Hindlimb muscle (tissue), 1 donor: Measurements from ENCODE around the gene ZC3H12C. TPM values are rescaled to one million over a fixed set of nuclear protein-coding genes. Genes with fewer than 3 reads are reported as not detected.
"Not testable (repeated sequence)": the region's sequence is repeated elsewhere in the genome, so short reads cannot be mapped to it uniquely, and the experiment has no call there.

Source experiments
- DNase-seq: peaks from one replicate; pipeline ENCODE4 v3.0.0-alpha.2; 2013
- polyA plus RNA-seq: library from polyadenylated mRNA; unstranded; fragments of 120-200 nt; gene quantifications from one replicate; pipeline ENCODE4 v1.2.1, GENCODE V29; 2013; ENCODE audit not compliant: insufficient read length

ZC3H12C gene
- polyA plus RNA-seq, result 8.7 TPM

DNA sequence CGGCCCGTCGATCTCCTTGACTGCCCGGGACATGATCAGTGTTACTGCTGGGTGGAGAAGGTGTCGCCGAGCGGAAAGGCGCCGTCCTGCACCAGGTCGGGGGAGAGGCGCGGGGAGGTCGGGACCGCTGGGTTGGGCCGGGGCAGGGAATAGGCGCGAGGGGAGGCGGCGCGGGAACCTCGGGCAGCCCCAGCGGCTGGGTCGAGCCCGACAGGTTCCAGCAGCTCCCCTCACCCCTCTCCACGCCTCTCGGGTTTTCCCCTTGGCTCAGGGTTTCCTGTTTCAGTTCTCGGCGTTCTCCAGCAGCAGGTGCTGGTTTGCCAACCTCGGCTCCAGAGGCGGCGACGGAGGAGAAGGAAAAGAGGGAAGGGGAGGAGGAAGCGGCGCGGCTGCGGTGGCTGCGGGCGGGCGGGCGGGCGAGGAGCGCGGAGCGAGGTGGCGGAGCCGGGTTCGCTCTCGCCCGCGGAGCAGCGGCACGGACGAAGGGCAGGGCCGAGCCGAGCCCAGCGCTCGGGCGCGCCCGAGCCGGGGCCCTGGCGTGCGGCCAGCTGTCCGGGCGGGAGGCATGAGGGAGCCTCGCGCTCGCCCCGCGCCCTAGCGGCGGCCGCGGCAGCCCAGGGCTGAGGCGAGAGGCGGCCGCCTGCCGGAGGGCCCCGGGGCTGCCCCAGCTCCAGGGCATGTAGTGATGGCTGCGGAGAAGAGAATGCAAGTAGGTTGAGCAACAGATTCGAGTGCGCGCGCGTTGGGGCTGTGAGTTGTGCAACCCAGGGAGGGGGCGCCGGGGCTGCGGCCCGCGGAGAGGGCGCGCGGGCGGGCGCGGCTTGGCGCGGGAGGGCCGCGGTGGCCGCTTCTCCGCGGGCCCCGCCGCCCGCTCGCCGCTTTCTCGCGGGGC is at the start of gene ZC3H12C:
Gene ZC3H12C (plus strand): TSS at position 878 of the 892 bp plus-strand sequence. CDS start 20 bp downstream, outside the sequence.
- DNase-seq, result peak; percentile 87

DNA sequence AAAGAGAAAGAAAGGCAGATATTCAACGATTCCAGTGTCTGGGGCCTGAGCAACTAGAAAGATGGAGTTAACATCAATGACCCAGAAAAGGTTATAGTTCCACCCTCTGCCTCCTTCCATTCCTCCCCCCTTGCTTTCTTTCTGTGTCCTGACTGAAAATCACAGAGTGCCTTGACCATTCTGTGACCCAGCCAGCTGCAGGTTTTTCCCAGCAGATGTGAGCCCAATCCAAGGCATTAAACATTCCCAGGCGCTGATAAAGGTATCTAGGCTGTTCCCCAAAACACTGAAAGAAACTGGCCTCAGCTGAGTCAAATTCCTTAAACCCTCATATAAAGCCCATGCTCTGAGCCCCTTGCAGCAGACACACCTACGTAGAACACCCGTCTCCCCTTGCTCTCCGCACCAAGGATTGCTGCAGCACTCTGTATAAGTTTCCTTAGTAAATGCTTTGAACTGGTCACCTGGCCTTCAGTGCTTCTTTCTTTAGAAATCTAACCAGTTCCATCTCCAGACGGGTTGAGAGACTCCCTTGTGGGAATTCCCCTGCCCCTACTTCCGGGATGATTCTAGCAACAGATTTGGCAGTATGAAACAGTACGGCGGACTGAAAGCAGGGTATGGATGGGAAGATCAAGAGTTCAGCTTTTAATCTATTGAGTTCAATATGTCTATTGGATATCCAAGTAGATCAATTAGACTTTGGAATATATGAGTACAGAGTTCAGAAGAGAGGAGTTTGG is 48.8 kb upstream of the ZC3H12C start:
- DNase-seq, result no peak

DNA sequence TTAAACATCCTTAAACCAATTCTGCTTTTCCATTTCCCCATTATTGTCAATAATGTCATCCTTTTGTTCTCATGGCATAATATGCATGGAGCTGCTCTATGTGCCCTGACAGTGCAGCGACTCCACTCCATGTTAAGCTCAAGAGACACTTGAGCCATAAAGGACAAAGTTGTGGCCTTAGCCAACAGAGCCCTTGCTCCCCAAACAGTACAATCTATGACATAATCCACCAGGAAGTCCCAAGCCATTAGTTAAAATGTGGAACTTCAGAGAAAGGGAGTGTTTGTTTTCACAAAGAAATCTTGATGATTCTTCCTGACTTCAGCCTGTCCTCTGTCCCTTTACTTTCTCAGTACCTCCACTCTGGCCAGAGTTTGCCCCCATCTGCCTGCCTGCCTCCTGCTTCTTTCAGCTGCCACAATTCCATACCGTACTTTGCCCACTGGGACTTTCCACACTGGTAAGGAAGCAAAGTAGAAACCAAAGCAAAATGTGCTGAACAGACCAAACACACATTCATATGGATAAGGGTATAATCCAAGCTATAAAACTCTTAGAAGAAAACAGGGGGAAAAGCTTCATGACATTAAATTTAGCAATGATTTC is 46.3 kb upstream of the ZC3H12C start:
- no peak for DNase-seq

DNA sequence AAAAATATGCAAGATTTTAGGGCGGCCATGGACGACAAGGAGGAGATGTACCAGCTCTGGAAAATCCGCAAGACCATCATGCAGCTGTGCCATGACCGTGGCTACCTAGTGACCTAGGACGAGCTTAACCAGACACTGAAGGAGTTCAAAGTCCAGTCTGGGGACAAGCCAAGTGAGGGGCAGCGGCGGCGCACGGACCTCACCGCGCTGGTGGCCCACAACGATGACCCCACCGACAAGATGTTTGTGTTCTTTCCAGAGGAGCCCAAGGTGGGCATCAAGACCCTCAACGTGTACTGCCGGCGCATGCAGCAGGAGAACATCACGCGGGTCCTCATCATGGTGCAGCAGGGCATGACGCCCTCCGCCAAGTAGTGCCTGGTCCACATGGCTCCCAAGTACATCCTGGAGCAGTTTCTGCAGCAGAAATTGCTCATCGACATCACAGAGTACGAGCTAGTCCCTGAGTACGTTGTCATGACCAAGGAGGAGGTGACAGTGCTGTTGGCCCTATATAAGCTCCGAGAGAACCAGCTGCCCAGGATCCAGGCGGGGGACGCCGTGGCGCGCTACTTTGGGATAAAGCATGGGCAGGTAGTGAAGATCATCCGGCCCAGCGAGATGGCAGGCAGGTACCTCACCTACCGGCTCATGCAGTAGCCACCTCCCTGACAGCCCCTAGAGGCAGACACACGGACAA is 43.5 kb upstream of the ZC3H12C start:
- no peak for DNase-seq

DNA sequence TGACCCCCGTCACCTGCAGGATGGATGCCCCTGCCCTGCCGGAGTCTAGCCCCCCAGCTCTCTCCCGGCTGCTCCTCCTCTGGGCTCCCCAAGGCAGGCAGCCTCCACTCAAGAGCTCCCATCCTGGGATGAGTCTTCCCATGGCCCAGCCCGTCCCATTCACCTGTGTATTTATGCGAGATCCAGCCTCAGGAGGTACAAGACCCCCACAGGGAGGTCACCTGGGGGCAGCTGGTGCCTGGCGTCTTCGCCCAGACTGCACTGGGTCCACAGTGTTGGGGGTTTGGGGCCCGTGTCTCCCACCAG is 43.0 kb upstream of the ZC3H12C start:
- no peak for DNase-seq

DNA sequence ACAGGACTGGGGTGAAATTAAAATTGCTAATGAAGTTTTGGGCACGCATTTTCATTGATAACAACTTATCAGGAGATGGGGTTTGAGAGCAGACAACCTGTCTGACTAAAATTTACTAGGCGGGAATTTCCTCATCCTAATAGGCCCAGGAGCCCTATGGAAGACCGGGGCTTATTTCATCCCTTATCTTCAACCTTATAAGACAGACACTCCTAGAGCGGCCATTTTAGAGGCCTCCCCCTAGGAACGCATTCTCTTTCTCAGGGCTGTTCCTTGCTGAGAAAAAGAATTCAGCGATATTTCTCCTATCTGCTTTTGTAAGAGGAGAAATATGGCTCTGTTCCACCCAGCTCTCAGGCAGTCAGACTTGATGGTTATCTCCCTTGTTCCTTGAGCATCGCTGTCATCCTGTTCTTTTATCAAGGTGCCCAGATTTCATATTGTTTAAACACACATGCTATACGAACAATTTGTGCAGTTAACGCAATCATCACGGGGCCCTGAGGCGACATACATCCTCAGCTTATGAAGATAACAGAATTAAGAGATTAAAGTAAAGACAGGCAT is 39.3 kb upstream of the ZC3H12C start:
- DNase-seq, result no peak

DNA sequence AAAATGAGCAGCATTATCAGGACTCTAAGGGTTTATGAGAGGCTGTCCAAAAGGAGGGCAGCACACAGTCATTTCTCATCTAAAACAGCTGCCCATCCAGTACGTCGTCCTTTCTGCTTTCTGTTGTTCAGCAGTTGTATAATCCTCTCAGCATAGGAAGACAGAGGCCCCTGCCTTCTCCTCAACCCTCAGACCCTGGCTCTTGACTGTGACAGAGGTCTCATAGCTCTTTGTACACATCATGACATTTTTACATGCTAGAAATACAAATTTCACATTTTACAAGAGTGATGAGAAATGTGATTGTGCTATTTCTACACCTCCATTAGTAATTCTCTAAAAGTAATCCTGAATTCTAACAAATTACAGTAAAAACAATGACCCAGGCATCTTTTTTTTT is 36.2 kb upstream of the ZC3H12C start:
- no peak for DNase-seq

DNA sequence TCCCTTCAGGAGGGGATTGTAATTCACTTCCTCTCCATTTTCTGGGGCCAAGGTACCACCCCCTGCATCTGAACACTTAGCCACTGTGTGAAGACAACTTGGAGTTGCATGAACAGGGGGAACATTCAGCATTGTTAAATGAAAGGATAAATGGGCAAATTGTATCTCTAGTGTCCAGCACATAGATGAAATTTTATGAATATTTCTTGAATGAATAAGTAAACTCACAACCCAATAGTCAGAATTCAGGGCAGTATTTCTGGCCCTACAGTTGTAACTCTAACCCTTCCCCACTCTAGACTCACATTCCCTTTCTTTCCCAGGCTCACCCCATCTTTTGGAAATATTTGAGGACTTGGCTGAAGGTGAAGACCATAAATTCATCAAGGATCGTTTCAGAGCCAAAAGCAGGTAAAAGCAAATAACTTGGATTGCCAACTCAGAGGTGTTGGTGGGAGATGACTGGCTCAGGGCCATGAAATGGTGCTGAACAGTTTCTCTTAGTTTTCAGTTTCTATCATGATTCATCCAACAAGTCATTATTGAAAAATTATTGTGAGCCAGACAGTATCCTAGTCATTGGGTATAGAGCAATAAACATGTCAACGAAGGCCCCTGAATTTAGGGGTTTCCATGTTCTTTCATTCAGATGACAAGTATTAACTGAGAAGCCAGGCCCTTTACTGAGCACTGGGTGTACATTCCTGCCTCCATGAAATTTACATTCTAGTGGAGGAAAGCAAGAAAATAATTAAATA is 33.3 kb upstream of the ZC3H12C start:
- no peak for DNase-seq

DNA sequence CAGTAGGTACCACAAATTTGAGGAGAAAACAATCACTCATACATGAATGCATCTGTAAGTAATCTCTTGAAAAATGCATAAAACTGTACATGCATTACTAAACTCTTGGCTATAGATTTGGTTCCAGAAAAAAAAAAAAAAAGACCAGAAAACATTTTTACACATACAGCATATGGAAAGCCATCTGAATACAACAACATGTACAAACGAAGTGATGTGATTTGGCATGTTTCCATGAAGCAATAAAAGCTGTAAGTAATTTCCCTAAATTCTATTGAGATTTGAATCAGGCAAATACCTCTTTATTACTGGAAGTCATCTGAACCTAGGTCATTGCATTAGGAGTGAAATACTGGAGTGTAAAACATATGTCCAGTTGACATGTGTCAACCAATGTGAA is 31.9 kb upstream of the ZC3H12C start:
- DNase-seq, result peak; percentile 17

DNA sequence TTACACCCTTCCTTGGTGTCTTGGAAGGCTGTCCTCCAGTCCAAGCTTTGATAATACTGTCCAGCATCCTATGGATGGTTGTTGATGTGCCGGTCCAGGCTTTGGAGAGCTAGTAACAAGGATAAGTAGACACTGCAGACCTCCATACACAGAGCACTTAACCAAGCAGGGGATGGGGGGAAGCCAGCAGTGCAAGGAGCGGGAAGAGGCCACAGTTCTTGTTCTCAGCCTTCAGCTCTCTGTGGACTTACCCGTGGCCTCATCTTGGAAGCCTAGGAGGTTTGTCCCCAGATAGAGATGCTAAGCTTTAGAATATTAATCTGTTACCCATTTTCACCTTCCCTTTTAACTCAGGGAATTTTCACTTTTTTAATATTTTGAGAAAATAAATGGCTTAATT is 30.9 kb upstream of the ZC3H12C start:
- no peak for DNase-seq

DNA sequence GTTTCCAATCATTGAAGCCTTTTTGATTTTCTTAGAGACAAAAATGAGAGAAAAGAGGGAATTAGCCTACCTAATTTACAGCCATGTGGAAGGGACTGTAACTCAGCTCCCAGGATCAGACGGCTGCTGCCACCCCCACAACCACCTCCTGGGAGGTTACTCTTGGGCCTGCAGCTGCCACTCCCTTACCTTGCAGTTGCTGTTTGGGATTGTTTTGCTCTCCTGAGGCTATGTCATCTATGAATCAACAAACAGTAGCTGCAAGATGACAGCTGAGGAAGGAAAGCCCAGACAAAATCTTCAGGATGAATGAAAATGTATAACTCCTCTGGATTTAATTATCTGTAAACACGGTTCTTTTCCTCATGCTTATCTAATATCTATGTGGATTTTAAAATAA is 28.0 kb upstream of the ZC3H12C start:
- DNase-seq, result no peak

DNA sequence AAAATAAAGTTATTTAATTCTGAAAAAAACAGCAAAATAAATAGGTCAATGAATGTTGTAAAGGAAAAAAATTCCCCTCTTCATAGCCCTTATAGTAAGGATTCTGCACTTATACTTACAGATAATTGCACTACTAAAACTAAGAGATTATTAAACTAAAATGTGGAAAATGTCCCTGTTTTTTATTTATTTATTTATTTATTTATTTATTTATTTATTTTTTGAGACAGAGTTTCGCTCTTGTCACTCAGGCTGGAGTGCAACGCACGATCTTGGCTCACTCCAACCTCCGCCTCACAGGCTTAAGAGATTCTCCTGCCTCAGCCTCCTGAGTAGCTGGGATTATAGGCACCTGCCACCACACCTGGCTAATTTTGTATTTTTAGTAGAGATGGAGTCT is 25.2 kb upstream of the ZC3H12C start:
- DNase-seq, result not testable (repeated sequence)

DNA sequence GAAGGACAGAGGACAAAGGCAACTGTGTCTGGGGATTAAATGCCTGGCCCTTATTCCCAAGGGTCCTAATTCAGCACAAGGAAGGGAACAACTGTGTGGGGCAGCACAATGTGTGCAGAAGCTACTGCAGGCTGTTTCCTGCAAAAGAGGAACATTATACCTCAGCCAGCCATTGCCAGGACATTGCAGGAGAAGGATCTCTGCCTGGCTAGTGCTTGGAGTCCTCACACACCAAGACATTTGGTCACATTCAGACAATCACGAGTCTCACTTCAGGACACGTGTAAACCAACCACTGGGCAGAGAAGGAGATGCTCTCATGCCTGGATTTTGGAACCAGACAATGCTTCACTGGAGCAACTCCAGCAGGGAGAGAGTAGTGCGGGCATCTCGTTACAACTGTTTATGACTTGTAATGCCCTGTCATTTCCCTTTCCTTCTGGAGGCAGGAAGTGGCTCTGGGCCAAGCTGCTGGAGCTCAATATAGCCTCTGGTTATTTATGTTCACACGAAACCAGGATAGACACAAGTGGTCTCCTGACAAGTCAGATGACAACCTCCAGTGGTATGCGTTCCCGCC is 23.9 kb upstream of the ZC3H12C start:
- peak; percentile 64 for DNase-seq

DNA sequence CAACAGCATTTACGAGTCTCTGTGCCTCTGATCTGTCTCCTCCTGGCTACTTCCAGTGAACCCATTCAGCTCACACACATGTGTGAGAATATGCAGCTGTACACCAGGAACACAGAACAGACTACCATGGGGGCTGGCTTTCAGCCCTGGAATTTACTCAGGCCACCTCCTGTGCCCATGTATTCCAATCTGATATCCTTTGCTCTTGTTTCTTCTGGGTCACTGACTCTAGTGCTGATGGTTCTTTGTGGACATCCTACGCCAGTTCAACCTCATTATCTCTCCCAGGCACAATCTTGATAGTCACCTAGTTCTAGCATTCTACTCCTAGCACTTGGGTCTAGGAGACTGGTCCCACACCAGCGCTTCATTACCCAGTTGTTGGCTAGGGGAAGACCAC is 23.0 kb upstream of the ZC3H12C start:
- DNase-seq, result no peak

DNA sequence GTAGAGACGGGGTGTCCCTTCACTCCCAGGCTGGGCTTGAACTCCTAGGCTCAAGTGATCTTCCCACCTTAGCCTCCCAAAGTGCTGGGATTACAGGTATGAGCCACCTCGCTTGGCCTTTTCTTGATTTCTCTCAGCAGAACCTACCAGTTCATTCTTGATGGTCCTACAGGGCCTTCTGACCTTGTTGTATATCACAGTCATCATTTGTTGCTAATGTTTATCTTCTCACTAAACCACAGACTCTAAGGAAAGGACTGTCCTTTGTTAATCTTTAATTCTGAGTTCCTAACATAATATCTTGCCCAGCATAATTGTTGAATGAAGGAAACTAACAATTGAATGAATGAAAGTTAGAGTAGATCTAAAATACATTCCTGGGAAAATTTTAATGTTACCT is 22.0 kb upstream of the ZC3H12C start:
- no peak for DNase-seq

DNA sequence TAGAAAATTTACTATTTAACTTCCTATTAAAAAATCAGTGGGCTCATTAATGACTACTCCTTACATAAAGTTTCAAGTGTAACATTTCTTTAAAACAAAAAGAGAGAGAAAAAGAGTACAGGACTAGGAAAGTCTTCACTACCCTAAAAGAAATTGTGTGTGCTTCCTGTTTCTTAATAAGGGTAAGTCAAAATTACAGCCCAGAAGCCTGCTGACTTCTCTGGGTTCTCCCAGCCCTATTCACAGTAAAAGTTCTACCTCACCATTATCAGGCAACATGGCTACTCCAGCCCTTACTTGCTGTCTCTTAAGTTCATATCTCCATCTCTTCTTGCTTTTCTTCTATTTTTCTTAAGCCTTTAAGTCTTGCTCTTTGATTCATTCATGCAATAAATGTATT is 20.3 kb upstream of the ZC3H12C start:
- DNase-seq, result no peak

DNA sequence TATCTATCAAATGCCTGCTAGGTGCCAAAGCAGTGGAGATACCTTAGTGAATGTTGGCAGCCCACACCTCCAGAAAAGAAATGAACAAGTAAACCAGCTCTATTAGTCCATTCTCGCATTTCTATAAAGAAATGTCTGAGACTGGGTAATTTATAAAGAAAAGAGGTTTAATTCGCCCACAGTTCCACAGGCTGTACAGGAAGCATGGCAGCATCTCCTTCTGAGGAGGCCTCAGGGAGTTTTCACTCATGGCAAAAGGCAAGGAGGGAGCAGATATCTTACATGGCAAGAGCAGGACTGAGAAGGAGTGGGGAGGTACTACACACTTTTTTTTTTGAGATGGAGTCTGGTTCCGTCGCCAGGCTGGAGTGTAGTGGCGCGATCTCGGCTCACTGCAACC is 18.7 kb upstream of the ZC3H12C start:
- no peak for DNase-seq

DNA sequence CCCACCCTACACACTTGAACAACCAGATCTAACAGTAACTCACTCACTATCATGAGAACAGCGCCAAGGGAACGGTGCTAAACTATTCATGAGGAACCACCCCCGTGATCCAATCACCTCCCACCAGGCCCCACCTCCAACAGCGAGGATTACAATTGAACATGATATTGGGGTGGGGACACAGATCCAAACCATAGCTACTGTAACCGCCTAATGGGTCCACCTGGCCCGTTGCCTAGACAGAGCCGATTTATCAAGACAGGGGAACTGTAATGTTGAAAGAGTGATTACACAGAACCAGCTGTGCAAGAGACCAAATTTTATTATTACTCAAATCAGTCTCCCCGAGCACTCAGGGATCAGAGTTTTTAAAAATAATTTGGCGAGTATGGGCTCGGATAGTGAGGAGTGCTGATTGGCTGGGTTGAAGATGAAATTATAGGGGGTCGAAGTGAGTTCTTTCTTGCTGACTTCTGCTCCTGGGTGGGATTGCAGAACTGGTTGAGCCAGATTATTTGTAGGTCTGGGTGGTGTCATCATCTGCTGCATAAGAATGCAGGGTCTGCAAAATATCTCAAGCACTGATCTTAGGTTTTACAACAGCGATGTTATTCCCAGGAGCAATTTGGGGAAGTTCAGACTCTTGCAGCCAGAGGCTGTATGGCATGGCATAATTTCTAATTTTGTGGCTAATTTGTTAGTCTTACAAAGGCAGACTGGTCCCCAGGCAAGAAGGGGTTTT is 17.9 kb upstream of the ZC3H12C start:
- no peak for DNase-seq

DNA sequence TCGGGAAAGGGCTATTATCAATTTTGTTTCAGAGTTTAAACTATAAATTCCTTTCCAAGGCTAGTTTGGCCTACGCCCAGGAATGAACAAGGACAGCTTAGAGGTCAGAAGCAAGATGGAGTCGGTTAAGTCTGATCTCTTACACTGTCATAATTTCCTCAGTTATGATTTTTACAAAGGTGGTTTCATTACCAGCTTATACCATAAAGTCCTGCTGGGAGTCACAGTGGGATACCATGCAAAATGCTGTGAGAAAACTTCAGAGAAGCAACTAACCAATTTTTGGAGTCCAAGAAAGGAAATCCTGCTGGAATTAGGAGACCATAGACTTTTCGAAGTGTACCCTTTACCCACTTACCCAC is 17.4 kb upstream of the ZC3H12C start:
- DNase-seq, result no peak

DNA sequence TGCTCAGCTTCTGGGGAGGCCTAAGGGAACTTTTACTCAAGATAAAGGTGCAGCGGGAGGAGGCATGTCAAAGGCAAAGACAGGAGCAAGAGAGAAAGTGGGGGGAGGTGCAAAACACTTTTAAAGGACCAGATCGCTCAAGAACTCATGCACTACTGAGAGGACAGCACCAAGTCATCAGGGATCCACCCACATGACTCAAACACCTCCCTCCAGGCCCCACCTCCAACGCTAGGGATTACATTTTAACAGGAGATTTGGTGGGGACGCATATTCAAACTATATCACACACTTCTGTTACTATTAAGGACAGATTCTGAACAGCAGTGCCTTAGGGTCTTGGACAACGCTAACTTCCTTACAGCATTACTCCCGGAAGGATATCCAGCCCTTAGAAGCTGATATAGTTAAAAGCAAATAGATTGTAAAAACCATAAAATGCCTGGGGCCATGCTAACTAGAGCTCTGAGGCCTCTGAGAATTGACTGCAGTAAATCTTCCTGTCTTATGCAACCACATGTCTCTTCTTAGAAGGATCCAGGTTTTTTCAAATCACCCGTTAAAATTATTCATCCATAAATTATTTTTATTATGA is 16.7 kb upstream of the ZC3H12C start:
- DNase-seq, result no peak
